ENCODE data around the gene ETV3L.

ETV3L gene

GRCh38 chr1:157142201-157142600 lies 42.6 kb upstream of the ETV3L start:
- no peak overlapping the region for H3K9ac ChIP-seq (ENCODE audit: insufficient read length, low read depth)
- no peak for DNase-seq (ENCODE audit: low read depth, low spot score)
- peaks cover 3% of the 10 kb centered on the region for H3K4me1 ChIP-seq (ENCODE audit: insufficient read depth, insufficient read length)
- H3K4me3 ChIP-seq (ENCODE audit: insufficient read length, low read depth), result no peak overlapping the region
- H3K36me3 ChIP-seq (ENCODE audit: insufficient read depth, insufficient read length, low read length), result no peaks in the 10 kb centered on the region
- H3K27me3 ChIP-seq (ENCODE audit: insufficient read depth, insufficient read length), result no peaks in the 10 kb centered on the region
- H3K9me3 ChIP-seq (ENCODE audit: insufficient read depth, low read length), result no peaks in the 10 kb centered on the region
- TF ChIP-seq ZNF274 (IDR thresholded peaks at IDR 0.05; ENCODE audit: low read depth, low read length) (no peak), SUZ12 (IDR thresholded peaks at IDR 0.05; ENCODE audit: extremely low read depth, insufficient read depth, insufficient read length) (no peak), YY1 (IDR thresholded peaks at IDR 0.05; ENCODE audit: insufficient read depth, insufficient read length) (no peak)

DNA sequence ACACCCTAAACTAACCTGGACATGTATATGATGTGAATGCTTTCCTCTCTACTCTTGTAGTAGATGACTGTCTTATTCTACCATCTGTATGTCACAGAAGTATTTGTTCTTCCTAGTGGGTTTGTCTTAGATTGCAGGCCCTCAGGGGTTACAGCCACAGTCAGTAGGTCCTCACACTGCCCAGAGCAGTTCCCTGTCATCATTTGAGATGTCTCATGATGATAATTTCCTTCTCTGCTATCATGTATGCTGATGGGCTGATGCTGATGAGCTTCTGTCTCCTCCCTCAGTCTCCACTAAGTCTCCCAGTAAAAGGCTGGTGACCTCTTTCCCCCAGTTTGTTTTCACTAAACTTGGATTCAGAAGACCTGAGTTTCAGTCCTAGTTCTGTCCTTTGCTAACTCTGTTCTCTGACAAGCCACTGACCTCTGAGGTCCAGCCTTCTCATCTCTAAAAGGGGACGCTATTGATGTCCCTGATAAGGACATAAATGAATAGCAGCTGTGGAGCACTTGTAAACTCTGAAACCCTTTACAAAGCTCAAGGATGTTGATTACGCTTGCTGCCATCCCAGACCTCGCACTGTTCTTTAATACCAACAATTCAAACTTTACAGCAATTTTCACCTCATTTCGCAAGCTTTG lies 41.7 kb upstream of the ETV3L start:
- no peak for DNase-seq (ENCODE audit: low read depth, low spot score)
- TF ChIP-seq YY1 (IDR thresholded peaks at IDR 0.05; ENCODE audit: insufficient read depth, insufficient read length) (no peak), SUZ12 (IDR thresholded peaks at IDR 0.05; ENCODE audit: extremely low read depth, insufficient read depth, insufficient read length) (no peak), ZNF274 (IDR thresholded peaks at IDR 0.05; ENCODE audit: low read depth, low read length) (no peak)
- H3K9me3 ChIP-seq (ENCODE audit: insufficient read depth, low read length), result no peaks in the 10 kb centered on the region
- H3K4me1 ChIP-seq (ENCODE audit: insufficient read depth, insufficient read length), result peaks cover 4% of the 10 kb centered on the region
- no peaks in the 10 kb centered on the region for H3K27me3 ChIP-seq (ENCODE audit: insufficient read depth, insufficient read length)
- H3K36me3 ChIP-seq (ENCODE audit: insufficient read depth, insufficient read length, low read length), result peaks cover 3% of the 10 kb centered on the region
- H3K4me3 ChIP-seq (ENCODE audit: insufficient read length, low read depth), result no peak overlapping the region
- no peak overlapping the region for H3K9ac ChIP-seq (ENCODE audit: insufficient read length, low read depth)

DNA sequence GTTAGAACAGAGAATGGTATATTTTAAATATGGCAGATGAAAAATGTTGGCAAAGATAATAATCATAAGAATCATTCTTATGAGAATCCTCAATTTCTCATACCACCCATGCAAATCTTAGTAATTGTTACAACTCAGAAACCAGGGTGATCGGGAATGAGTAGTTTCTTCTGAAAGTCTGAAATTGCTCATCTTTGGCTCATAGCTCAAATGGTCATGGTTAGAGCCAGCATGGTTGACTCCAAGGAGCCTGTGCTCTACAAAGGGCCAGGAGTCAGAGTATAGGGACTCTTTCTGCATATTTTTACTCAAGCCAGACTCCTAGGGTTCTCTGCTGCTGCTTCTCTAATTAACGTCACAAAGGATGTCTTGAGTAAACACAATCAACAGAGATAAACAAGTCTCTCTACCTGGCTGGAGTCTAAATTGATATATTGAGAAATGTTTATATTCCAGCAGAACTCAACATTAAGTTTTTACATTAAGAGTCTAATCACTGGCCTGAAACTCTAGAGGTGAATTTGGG lies 40.5 kb upstream of the ETV3L start:
- TF ChIP-seq SUZ12 (IDR thresholded peaks at IDR 0.05; ENCODE audit: extremely low read depth, insufficient read depth, insufficient read length) (no peak), YY1 (IDR thresholded peaks at IDR 0.05; ENCODE audit: insufficient read depth, insufficient read length) (no peak), ZNF274 (IDR thresholded peaks at IDR 0.05; ENCODE audit: low read depth, low read length) (no peak)
- Histone ChIP-seq H3K9ac (ENCODE audit: insufficient read length, low read depth) (no peak overlapping the region), H3K4me1 (ENCODE audit: insufficient read depth, insufficient read length) (peaks cover 7% of the 10 kb centered on the region), H3K4me3 (ENCODE audit: insufficient read length, low read depth) (no peak overlapping the region), H3K9me3 (ENCODE audit: insufficient read depth, low read length) (no peaks in the 10 kb centered on the region), H3K36me3 (ENCODE audit: insufficient read depth, insufficient read length, low read length) (peaks cover 15% of the 10 kb centered on the region), H3K27me3 (ENCODE audit: insufficient read depth, insufficient read length) (no peaks in the 10 kb centered on the region)
- no peak for DNase-seq (ENCODE audit: low read depth, low spot score)

- H3K4me1 ChIP-seq (ENCODE audit: insufficient read depth, insufficient read length), result peaks cover 8% of the 10 kb centered on the region
Measured at GRCh38 chr1:157139052-157139715, 39.6 kb upstream of the ETV3L start.

GRCh38 chr1:157138220-157139051 lies 38.8 kb upstream of the ETV3L start, which contains the start of gene ETV3:
ETV3 (minus strand) TSS chr1:157138395; CDS start chr1:157136352, 2,043 bp downstream.
- peak; percentile 93 for DNase-seq (ENCODE audit: low read depth, low spot score)
- H3K4me1 ChIP-seq (ENCODE audit: insufficient read depth, insufficient read length), result peaks cover 8% of the 10 kb centered on the region
- peak within 1 kb of the TSS; percentile 96 for H3K9ac ChIP-seq (ENCODE audit: insufficient read length, low read depth)
- no peak for TF ChIP-seq ZNF274 (IDR thresholded peaks at IDR 0.05; ENCODE audit: low read depth, low read length)
- no peak for TF ChIP-seq SUZ12 (IDR thresholded peaks at IDR 0.05; ENCODE audit: extremely low read depth, insufficient read depth, insufficient read length)
- TF ChIP-seq YY1 (IDR thresholded peaks at IDR 0.05; ENCODE audit: insufficient read depth, insufficient read length), result no peak
- no peaks in the 10 kb centered on the region for H3K9me3 ChIP-seq (ENCODE audit: insufficient read depth, low read length)
- H3K27me3 ChIP-seq (ENCODE audit: insufficient read depth, insufficient read length), result no peaks in the 10 kb centered on the region
- H3K4me3 ChIP-seq (ENCODE audit: insufficient read length, low read depth), result peak within 1 kb of the TSS; percentile 96
- H3K36me3 ChIP-seq (ENCODE audit: insufficient read depth, insufficient read length, low read length), result peaks cover 32% of the 10 kb centered on the region

More at GRCh38 chr1:157139052-157139715, 39.6 kb upstream of the ETV3L start:
- Histone ChIP-seq H3K27me3 (ENCODE audit: insufficient read depth, insufficient read length) (no peaks in the 10 kb centered on the region), H3K4me3 (ENCODE audit: insufficient read length, low read depth) (peak overlapping the region; percentile 96), H3K9me3 (ENCODE audit: insufficient read depth, low read length) (no peaks in the 10 kb centered on the region), H3K9ac (ENCODE audit: insufficient read length, low read depth) (peak overlapping the region; percentile 96), H3K36me3 (ENCODE audit: insufficient read depth, insufficient read length, low read length) (peaks cover 24% of the 10 kb centered on the region)
- TF ChIP-seq YY1 (IDR thresholded peaks at IDR 0.05; ENCODE audit: insufficient read depth, insufficient read length) (no peak), SUZ12 (IDR thresholded peaks at IDR 0.05; ENCODE audit: extremely low read depth, insufficient read depth, insufficient read length) (no peak), ZNF274 (IDR thresholded peaks at IDR 0.05; ENCODE audit: low read depth, low read length) (no peak)
- DNase-seq (ENCODE audit: low read depth, low spot score), result no peak

DNA sequence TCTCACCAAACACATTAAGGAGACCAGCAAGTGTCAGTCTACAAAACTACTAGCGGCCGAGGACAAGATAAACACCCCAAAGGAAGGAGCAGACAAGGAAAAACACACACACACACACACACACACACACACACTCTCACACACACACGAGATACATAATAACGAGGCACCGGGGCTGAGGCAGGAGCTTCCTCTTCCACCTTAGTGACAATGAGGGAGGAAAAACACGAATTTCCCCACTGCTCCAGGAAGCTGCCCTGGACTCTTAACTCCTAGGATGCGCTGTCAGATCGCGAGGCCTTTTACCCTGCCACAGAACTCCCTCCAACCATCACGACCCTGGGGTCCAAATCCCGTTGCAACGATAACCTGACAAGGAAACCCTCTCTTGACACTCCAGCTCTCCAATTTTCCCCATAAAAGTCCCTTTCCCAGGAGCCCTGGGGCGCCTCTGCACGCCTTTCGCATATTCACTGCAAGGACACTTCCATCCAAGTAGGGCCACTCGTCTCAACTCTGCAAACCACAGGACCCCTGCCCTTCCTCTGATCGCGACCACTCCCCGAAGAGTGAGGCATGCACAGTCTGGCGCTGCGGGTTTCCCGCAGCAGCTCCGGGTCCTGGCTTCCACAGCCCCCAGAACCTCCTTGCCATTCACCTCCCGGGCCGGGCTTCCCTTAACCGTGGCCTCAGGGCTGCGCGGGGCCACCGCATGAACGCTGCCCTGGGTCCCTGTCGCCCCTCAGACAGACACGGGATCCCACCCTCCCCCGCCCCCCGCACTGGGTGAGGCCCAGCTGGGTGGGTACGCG lies 38.0 kb upstream of the ETV3L start:
- H3K36me3 ChIP-seq (ENCODE audit: insufficient read depth, insufficient read length, low read length), result peaks cover 40% of the 10 kb centered on the region
- H3K9ac ChIP-seq (ENCODE audit: insufficient read length, low read depth), result peak overlapping the region; percentile 96
- peak overlapping the region; percentile 96 for H3K4me3 ChIP-seq (ENCODE audit: insufficient read length, low read depth)
- no peaks in the 10 kb centered on the region for H3K9me3 ChIP-seq (ENCODE audit: insufficient read depth, low read length)
- TF ChIP-seq YY1 (IDR thresholded peaks at IDR 0.05; ENCODE audit: insufficient read depth, insufficient read length), result no peak
- TF ChIP-seq ZNF274 (IDR thresholded peaks at IDR 0.05; ENCODE audit: low read depth, low read length), result no peak
- no peak for TF ChIP-seq SUZ12 (IDR thresholded peaks at IDR 0.05; ENCODE audit: extremely low read depth, insufficient read depth, insufficient read length)
- H3K4me1 ChIP-seq (ENCODE audit: insufficient read depth, insufficient read length), result peaks cover 8% of the 10 kb centered on the region
- no peak for DNase-seq (ENCODE audit: low read depth, low spot score)
- H3K27me3 ChIP-seq (ENCODE audit: insufficient read depth, insufficient read length), result no peaks in the 10 kb centered on the region

Measured in NT2/D1 (cell line).